Stomach (tissue), 4 donors: ENCODE measurements around the gene PIM1.

Source experiments
- POLR2A ChIP-seq, 4 donors: fragments of 450-650 bp; IDR thresholded peaks; one replicate each; pipeline ENCODE4 v1.6.1; 2016; ENCODE audit warnings: antibody characterized with exemption in 4 of 4, control low read depth in 2 of 4, mild to moderate bottlenecking in 1 of 4, moderate library complexity in 1 of 4
- POLR2AphosphoS5 ChIP-seq, 3 donors: sonication (generic); formaldehyde crosslinking; IDR thresholded peaks; one replicate each; pipeline ENCODE4 v1.6.1; 2016; ENCODE audit warnings: antibody characterized with exemption in 3 of 3
- TF ChIP-seq, protein P1 (sequence below), 7 experiments: fragments of 450-650 bp in 4 of 7; fragments of 200-600 bp in 3 of 7; sonication (generic) in 3 of 7; IDR thresholded peaks; one replicate each; pipeline ENCODE4 v1.5.1; 2016 to 2019; ENCODE audit warnings: antibody characterized with exemption in 7 of 7, control low read depth in 2 of 7, mild to moderate bottlenecking in 1 of 7

- TF ChIP-seq, protein P1, sequence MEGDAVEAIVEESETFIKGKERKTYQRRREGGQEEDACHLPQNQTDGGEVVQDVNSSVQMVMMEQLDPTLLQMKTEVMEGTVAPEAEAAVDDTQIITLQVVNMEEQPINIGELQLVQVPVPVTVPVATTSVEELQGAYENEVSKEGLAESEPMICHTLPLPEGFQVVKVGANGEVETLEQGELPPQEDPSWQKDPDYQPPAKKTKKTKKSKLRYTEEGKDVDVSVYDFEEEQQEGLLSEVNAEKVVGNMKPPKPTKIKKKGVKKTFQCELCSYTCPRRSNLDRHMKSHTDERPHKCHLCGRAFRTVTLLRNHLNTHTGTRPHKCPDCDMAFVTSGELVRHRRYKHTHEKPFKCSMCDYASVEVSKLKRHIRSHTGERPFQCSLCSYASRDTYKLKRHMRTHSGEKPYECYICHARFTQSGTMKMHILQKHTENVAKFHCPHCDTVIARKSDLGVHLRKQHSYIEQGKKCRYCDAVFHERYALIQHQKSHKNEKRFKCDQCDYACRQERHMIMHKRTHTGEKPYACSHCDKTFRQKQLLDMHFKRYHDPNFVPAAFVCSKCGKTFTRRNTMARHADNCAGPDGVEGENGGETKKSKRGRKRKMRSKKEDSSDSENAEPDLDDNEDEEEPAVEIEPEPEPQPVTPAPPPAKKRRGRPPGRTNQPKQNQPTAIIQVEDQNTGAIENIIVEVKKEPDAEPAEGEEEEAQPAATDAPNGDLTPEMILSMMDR (IDR thresholded peaks at IDR 0.05): no peak
- TF ChIP-seq POLR2AphosphoS5 (IDR thresholded peaks at IDR 0.05) (no peak), POLR2A (IDR thresholded peaks at IDR 0.05) (no peak)
Observed at GRCh38 chr6:37212268-37212667, 42.3 kb downstream of the PIM1 start.
